AG04449 (cell line): ENCODE measurements around the gene DST.

Source experiments
- CTCF ChIA-PET: fragments of 350-600 bp; formaldehyde crosslinking; extraction: SDS; loops from one replicate; lab custom pipeline; 2021; ENCODE audit warnings: antibody characterized with exemption; lab: Yijun Ruan, JAX
- POLR2A ChIA-PET: fragments of 400-600, 350-600 bp; formaldehyde crosslinking; extraction: SDS; loops from one replicate; lab custom pipeline; 2020; ENCODE audit warnings: antibody characterized with exemption, inconsistent platforms; lab: Yijun Ruan, JAX
- DNase-seq: peaks from one replicate; pipeline ENCODE4 v3.0.0-alpha.2; 2010; ENCODE audit warnings: low read depth, low spot score
- H3K4me3 ChIP-seq: 2 replicates; pipeline ENCODE4 v1.5.1; 2011; ENCODE audit warnings: low read depth, mild to moderate bottlenecking, control low read depth, low read length
- CTCF ChIP-seq: IDR thresholded peaks from one replicate; pipeline ENCODE4 v1.5.1; 2011; ENCODE audit warnings: mild to moderate bottlenecking, moderate library complexity, low read length, control low read depth, inconsistent platforms; ENCODE audit not compliant: insufficient read depth; ENCODE audit errors: missing control alignments

The DST gene

DNA sequence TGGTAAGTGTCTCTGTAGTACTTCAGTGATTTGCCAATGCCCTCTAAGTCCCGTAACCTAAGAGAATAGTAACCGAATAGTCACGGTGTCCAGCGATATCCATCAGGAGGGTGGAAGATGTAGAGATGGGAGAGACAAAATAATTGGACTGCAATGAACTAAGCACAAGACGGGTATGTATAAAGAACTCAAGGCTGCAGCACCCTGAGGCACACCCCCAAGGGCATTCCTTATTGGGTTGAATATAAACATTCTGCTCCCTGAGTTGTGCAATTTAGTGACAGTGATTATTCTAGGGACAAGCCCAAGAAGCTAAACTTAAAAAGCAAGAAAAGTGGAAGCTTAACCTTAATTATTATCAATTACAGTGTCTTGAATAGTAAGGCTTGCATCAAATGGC lies 14.6 kb downstream of the DST start:
- TF ChIP-seq CTCF: no peak
- ChIA-PET CTCF (interaction anchor here (1.5 to 4.1 kb wide), 2 partner anchors 8 to 9 kb away, joined by 4 to 30 read pairs; no protein-coding TSS in a partner anchor), POLR2A (no interaction called here)
- DNase-seq: no peak
- no peak overlapping the region for H3K4me3 ChIP-seq

- CTCF ChIA-PET: interaction anchor here (0.7 to 4.1 kb wide), 7 partner anchors 9 to 311 kb away, joined by 3 to 30 read pairs (median 4); partner anchors contain the start of gene DST
- no peak for DNase-seq
- H3K4me3 ChIP-seq: no peak overlapping the region
- no peak for TF ChIP-seq CTCF
- POLR2A ChIA-PET: no interaction called here
Observed at GRCh38 chr6:56625356-56625755, 17.3 kb downstream of the DST start.

DNA sequence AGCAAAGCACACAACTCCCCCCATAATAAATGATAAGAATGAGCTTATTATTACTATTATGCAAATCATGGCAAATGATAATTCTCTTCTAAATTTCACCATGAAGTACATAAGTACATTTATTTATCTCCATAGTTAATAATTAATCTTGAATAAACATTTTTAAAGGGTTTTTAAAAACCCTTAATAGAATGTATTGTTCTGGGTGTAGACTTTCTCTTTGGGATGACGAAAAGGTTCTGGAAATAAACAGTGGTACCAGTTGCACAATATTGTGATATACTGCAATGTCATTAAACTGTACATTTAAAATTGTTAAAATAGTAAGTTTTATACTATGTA lies 18.0 kb downstream of the DST start:
- TF ChIP-seq CTCF: no peak
- H3K4me3 ChIP-seq: no peak overlapping the region
- DNase-seq: no peak
- CTCF ChIA-PET: interaction anchor here (0.7 to 3.0 kb wide), 5 partner anchors 8 to 310 kb away, joined by 3 to 17 read pairs (median 3); no protein-coding TSS in a partner anchor
- POLR2A ChIA-PET: no interaction called here

GRCh38 chr6:56624046-56624727 lies 18.5 kb downstream of the DST start:
- CTCF ChIA-PET: interaction anchor here (0.7 to 3.0 kb wide), 7 partner anchors 8 to 310 kb away, joined by 3 to 17 read pairs (median 5); no protein-coding TSS in a partner anchor
- H3K4me3 ChIP-seq: no peak overlapping the region
- POLR2A ChIA-PET: no interaction called here
- no peak for DNase-seq
- no peak for TF ChIP-seq CTCF

DNA sequence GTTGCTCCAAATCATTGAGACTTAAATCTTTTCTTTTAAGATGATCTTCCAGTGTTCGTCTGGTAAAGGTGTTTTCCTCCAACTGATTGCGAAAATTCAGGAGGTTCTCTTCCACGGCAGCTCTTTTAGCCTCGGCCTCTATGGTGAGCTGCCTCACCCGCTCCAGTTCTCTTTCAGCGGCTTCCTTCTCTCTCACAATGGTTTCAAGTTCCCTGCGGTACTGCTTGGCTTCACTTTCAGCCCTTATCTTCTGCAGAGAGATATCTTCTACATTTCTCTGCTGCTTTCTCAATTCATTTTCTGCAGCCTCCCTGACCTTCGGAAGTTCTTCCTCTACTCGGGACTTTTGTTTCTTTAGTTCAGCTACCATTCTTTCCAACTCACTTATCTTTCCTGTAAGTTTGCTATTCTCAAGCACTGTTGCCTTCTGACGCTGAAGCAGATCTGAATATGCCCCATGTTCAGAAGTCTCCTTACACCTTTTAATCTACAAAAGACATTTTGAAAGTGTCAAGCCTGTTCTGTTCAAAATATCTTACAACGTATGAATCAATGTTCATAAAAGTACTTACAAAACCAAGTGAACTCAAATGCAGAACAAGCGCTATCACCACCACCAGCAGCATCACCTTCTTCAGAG lies 22.3 kb downstream of the DST start:
- no peak overlapping the region for H3K4me3 ChIP-seq
- POLR2A ChIA-PET: no interaction called here
- CTCF ChIA-PET: interaction anchor here (1.0 to 2.7 kb wide), 4 partner anchors 8 to 27 kb away, joined by 3 to 7 read pairs (median 4); no protein-coding TSS in a partner anchor
- no peak for DNase-seq
- no peak for TF ChIP-seq CTCF

DNA sequence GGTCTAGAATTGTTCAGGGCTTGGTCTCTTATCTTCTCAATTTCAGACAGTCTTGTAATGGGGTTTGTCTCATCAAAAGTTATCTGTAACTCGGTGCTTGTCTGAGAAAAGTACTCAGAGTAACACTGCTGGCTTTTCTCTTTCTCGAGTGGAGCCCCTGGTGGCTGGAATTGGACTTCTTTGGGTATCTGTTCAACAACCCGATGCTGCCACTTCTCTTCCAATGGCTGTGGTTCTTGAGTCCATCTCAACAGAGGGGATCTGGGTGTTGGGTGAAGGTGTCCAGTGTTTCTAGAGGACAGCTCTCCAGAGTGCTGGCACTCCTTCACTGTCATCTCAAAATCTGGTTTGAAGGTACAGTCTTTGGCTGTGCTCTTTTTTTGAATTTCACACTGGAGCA lies 24.6 kb downstream of the DST start:
- H3K4me3 ChIP-seq: no peak overlapping the region
- no peak for TF ChIP-seq CTCF
- DNase-seq: no peak
- ChIA-PET CTCF (interaction anchor here (1.2 to 10.2 kb wide), 6 partner anchors 8 to 234 kb away, joined by 4 to 99 read pairs (median 5); no protein-coding TSS in a partner anchor), POLR2A (no interaction called here)
